HG02884 (cell line): Measurements from ENCODE around the gene AHI1.

ENCODE experiments used
- ATAC-seq: cut with Tn5 transposase; IDR thresholded peaks from one replicate; pipeline ENCODE4 v1.9.1; 2021; ENCODE audit warnings: mild to moderate bottlenecking, moderate library complexity; ENCODE audit not compliant: unreplicated experiment

AHI1 gene

DNA sequence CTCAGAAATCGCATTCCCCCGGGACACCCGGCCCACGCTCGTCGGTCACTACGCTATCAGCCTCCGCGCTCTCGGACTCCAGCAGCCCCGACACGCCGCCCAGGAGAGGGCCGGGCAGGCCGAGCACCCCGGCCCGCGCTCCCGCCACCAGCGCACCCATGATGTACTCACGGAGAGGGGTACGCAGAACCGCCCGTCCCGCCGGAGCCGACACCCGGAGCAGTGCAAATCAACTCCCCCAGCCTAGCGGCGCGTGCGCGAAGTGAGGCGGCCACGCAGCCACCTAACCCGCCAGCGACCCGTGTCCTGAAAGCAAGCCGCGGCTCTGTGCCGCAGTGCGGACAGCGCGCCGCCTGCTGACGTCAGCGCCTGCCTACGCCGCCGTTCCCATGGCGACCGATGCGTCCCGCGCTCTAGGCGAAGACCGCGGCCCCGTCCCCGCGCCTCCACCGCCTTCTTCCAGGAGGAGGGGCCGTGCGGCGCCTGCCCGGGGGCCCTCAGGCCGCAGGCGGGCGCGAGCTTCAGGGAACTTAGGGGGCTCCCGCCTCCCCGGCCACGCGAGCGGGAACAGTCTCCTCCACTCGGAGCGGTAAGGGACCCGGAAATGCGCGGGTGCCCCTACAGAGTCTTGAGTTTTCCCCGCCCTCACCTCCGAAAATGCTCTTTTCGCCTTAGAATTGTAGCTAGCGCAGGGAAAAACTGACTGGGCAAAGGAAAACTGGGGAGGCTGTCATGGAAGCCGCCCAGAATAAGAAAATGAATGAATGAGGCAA is at the start of gene AHI1:
Gene AHI1, minus strand, starts transcription at position 329 of the 773 bp plus-strand sequence. CDS start 5,503 bp downstream, outside the sequence.
- ATAC-seq = peak; percentile 85

DNA sequence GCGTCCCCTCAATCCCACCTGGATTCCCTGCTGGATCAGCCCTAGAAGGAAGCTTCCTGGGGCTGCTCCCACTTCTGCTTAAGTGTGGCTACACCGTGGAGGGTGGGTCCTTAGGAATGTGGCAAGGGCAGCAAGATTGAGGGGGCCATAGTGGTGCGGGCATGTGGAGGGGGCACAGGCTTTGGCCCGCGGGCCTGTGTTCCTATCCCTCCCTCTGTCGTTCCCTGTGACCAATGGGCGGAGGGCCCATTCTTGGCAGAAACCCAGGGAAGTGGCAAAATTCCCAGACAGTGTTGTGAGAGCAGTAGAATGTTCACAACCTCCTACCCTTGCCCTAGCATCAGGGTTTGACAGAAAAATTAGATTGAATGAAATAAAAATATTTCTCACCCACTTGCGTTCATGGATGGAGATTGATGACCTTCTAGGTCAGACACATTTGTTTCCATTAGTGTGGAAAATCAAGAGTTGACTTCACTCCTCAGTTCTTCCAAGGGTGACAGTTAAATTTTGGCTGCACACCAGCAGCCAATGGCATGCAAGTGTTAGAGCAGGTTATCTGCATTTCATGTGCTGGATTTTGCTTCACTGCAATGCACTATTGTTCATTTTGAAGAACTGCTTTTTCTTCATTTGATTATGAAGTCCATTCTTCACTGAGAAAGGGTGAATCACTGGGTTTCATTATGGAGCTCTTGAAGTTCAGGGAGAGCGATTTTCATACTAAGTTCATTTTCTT is 49.3 kb upstream of the AHI1 start:
- ATAC-seq = no peak

DNA sequence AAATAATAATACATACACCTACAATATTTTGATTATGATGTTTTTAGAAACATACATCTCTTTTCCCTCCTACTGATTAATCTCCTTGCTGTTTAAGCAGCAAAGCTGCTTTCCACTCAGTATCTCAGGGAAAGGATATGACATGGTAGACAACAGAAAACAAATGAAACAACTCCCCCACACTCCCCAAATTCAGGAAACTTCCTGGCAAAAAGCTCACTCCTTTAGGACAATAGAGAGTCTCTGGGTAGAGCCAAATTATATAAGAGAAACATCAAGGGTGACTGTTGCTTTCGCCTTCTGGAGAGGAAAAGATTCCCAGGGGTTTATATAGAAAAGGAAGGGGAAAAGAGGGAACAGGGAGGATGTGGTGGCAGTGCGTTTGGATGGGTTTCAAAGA is 48.7 kb upstream of the AHI1 start:
- no peak for ATAC-seq

DNA sequence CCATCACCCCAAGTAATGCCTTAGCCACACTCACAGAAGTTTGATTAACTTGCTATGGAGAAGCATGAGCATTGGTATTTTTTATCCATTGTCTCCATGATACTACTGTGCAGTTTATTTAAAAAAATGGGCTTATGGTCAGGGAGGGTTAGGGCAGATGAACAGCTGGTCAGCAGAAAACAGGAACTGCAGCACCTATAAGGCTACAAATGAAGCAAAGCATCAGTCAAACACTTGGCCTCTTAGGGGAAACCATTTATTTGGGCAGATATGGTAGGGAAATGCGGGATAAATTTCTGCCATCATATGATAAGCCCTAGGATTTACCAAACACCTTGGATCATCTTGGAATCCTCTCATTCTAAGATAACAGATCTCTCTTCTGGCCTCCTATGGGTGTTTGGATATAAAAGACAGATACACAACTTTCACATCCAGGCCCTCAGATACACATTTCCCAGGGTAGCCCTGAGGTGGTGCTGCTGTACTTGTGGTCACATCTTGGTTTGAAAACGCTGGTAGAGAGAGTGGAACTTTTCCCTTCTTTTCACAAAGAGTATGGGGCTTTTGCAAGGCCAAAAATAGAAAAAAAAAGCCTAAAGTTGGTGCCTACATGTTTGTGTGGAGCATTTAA is 42.8 kb upstream of the AHI1 start:
- ATAC-seq = no peak

DNA sequence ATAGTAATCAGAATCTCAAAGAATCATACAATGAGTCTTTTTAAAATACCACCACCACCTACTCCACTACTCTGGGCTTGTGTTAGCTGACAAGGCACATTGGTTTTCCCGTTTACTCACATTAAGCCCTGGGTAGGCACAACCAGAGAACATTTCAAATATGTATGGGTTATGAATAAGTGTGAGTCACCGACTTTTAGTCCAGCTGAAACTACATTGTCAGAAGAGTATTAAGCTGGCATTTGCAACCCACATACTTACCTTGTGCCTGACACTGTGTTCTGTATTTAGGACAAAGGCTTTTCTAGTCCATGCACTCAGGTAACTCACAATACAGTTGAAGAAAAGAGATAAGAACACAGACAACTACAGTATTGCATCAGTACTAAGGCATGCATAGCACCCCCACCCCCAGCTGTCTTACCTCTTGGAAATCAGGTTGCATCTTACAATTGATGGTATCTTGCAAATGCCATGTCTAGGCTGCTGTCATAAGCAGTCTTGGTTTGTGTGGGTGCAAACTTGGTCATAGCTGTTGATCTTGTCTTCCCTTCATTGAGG is 40.3 kb upstream of the AHI1 start:
- no peak for ATAC-seq

DNA sequence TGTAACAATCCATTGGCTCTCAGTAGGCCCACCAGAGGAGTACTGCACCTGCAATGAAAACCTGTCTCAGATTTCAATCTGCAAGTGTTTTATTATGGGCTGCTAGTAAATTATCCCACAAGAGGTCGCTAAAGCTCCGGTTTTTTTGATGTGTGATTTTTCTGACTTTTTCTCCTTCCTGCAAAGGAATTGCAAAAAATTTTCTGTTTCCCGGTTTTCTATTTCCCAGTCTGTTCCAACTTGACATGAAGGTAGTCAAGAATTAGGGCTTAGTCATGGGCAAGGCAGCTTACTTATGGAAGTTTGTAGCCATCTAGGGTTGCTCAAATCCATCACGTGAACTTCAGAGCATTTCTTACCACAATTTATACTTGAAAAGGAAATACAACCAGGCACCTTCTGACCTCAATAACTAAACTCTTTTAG is 38.5 kb upstream of the AHI1 start:
- no peak for ATAC-seq

DNA sequence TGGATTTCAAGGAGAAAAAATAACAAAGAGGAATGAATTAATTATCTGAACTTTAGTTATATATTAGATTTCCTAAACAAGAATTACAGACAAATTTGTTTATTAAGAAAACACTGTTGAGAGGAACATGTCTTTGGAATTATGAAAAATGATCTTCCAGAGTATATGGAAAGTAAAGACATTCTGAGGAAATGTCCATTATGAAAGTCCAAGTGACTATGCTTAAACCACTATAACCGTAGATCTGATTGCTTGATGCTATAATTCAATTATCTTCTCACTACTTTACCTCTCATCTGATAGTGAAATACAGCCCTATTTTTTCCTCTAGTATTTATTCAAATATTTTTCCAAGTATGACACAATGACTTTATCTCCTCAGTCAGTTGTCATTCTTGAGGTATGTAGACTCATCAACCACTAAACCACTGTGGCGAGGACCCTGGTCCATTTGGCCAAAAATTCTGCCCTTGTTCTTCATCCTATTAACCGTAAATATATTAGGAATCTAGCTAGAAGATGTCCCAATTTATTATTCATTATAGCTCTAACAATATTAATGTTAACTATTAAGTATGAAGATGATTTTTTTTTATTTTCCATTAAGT is 37.3 kb upstream of the AHI1 start:
- no peak for ATAC-seq

DNA sequence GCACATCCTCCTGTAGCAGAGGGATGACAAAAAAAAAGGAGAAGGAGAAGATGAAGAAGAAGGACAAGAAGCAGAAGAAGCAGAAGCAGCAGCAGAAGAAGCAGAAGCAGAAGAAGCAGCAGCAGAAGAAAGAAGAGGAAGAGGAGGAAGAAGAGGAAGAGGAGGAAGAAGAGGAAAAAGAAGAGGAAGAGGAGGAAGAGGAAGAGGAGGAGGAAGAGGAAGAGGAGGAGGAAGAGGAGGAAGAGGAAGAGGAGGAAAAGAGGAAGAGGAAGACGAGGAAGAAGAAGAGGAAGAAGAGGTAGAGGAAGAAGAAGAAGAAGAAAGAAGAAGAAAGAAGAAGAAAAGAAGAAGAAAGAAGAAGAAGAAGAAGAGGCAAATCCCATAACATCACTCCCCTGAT is 35.0 kb upstream of the AHI1 start:
- no peak for ATAC-seq

DNA sequence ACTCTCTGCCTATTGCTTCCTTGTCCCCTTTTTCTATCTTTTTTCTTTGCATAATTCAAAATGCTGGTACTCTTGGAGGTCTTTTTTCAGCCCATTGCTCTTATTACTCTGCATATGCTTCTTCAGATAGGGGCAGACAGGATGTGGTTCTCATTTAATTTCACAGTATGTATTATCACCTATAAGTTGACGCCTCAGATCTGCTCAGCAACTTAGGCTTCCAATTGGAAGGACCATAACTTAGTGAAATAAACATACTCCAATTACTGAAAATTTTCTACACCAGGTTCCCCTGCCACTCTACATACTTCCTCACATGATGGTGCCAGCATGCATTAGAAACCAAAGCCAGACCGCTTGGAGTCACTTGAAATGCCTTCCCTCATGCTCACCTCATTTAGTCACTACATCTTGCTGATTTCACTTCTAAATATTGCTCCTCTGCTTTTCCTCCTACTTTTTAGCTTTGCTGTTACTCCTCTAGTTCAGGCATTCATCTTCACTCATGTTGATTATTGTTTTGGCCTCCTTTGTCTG is 34.5 kb upstream of the AHI1 start:
- ATAC-seq = no peak

DNA sequence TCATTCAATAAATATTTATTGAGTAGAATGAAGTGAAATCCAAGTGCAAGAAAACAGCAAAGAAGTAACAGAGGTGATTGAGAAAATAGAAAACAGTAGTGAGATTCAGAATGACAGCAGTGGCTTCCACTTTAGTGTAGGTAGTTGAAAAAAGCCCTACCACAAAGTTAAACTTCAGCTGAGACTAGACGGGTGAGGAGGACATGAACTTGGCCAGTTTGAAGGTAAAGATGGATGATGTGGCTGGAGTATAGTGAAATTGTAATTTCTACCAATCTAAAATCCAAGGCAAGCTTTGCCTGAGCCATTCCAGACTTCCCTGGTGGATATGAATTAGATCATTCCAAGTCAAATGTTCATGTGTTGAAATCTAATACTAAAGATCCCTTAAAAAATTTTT is 32.6 kb upstream of the AHI1 start:
- ATAC-seq = no peak

DNA sequence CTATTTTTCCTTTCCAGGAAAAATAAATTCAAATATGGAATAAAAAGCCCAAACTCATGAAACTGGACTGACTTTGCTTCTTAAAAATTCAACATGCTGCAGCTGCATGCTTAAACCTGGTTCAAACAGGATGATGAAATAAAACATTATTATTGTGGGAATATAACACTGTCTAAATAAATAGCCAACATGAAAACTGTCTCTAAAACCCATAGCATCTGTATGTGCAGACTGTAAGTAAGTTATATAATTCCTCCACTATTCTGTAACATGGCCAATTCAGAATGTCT is 30.4 kb upstream of the AHI1 start:
- ATAC-seq = no peak

DNA sequence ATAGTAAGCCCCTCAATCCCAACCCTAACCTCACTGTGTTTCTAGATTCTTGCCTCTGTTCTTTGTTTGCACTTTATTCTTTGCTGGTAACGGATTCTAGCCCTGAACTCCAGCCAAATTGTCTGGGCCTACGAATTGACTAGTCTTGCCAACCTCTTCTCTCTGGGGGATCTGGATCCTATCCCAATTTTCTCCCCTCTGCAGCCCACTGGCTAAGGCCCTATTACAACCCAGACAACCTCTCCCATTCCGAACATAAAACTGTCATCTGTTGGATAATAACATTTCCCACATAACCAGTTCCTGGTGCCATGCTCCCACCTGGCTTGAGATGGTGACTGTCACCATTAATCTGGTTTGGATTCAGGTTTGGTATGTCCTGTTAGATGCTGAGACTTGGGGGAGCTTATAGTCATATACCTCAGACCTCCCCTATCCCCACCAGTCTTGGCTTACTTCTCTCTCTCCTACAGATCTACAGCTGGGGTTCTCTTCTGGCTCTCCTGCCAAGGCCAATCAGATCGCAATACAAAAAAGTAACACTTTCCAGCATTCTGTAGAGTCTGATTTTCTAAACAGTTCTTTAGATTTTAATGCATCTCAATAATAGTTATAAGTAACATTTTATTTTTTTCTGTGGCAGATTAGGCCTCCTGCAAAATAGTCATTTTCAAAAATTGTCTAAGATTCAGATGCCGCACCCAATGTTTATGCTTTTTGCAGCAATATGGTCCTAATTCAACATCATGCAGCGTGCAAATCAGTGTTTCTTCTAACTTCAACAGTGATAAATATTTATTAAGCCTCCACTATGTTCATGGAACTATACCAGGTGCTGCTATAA is 29.8 kb upstream of the AHI1 start:
- ATAC-seq = no peak

DNA sequence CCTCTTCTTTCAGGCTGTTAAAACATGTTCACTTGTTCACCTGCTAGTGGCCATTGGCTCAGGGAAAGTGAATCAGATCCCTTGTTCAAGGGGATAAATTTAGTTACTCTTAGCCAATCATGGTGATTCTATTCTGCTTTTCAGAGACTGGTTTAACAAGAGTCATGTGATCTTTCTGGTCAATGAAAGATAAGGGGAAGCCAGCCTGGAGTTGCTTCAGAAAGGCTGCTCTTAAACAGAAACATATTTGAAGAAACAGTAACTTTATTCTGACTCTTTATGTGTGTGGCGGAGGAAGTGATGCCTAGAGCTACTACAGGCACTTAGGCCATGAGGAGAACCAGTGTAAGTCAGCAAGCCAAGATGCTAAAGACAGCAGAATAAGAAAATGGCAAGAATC is 28.1 kb upstream of the AHI1 start:
- no peak for ATAC-seq

DNA sequence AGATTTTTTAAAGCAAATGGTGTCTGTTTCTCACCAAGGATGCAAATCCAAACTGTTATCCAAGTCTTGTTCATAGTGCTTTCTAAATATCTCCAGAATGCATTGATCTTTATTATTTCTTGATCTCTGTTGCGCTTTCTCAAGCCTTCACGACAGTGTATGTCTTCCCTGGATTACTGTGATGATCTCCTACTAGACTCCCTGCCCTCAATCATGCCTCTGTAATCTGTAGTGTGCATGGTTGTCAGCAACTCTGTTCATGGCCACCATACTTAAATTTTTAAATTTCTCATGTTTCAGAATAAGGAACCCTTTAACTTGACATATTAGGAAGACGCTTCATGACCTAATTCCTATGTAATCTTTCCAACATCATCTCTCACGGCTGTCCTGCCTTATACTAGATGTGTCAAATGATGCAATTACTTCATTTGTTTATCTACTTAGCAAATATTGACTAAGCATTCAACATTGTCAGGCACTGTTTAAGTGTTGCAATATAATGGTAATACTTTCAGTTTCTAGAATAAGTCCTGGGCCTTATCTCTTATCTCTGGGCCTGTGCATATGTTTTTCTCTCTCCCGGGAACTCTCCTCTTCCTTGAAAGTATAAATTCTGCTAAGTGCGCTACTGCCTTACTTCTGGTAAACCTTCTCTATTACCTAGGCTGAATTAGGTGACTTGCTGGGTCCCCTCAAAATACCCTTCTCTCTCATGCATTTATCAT is 25.6 kb upstream of the AHI1 start:
- no peak for ATAC-seq

DNA sequence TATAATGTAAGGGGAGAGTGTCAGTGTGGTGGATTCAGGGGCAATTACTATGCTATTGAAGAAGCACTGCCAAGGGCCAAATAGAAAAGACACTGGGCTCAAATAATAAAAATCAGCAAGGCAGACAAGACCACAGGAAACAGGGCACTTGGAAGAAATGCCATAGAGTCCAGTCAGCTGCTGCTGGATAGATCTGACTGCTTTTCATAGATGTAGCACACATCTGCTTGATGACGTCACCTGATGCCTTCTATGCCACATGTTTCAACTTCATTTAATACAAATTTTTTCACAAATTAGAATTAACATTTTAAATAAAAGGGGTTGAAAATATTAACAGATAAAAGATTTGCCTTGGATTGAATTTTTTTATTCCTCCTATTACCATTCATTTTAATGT is 23.9 kb upstream of the AHI1 start:
- no peak for ATAC-seq

DNA sequence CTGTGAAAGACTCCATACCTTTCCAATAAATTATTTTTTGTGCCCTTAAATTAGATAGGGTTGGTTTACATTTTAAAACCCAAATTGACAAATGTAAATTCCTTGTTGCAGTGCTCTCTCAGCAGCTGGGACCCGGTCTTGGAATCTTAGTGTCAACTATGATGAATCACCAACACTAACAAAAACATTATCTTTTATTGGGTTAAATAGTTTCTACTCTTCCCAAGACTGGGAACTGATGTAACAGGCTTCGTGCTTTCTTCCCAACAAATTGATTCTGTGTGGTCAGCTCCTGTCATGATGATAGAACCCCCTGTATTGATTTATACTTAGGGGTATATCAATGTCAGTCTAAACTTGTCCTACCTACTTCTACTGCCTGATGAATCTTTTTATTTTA is 23.2 kb upstream of the AHI1 start:
- no peak for ATAC-seq

DNA sequence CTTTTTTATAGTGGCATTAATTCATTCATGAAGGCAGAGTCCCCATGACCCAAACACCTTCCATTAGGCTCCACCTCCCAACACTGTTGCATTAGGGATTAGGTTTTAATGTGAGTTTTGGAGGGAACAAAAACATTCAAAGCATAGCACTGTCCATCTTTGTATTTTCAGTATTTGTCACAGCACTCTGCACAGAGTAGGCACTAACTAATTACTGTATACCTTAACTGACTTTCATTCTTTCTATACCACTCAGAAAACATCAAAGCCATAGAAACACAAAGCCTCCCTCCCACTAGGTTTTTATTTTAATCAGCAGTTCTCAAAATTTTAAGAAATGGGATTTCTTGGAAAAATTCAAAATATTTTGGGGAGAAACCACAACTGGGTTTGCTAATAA is 21.8 kb upstream of the AHI1 start:
- no peak for ATAC-seq

DNA sequence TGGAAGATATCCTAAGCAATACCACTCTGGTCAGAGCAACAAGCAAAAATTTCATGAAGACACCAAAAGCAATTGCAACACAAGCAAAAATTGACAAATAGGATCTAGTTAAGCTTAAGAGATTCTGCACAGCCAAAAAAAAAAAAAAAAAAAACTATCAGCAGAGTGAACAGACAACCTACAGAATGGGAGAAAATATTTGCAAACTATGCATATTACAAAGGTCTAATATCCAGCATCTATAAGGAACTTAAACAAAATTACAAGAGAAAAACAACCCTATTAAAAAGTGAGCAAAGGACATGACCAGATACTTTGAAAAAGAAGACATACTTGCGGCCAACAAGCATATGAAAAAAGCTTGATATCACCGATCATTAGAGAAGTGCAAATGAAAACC is 20.0 kb upstream of the AHI1 start:
- no peak for ATAC-seq

DNA sequence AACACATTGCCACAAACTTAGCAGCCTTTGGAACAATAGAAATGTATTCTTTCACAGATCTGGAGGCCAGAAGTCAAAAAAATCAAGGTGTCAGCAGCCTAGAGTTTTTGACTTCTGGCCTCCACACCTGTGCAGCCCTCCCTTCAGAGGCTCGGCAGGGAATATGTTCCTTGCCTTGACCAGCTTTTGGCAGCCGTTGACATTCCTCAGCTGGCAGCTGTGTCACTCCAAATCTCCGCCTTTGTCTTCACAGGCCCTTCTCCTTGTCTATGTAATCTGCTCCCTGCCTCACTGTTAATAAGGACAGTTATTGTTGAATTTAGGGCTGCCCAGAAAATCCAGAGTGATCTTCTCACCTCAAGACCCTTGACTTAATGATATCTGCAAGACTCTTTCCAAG is 17.2 kb upstream of the AHI1 start:
- ATAC-seq = no peak
